K562 (cell line): Measurements from ENCODE around the gene EML1.

Experiments used
- ATF3 ChIP-seq, 2 experiments: fragments of 450-650 bp in 1 of 2; sonication (generic) in 1 of 2; formaldehyde crosslinking in 1 of 2; IDR thresholded peaks in 1 of 2; conservative IDR thresholded peaks in 1 of 2; 2 replicates each; pipeline versions ENCODE4 v1.6.1 to v1.8.1; 2016 to 2023; ENCODE audit warnings: mild to moderate bottlenecking in 2 of 2, moderate library complexity in 2 of 2, inconsistent platforms in 1 of 2, missing genetic modification reagents in 1 of 2
- HSF4 ChIP-seq: fragments of 250-450 bp; sonication (Bioruptor Pico); IDR thresholded peaks from 2 replicates; pipeline ENCODE4 v2.1.2; 2022; ENCODE audit warnings: mild to moderate bottlenecking, moderate library complexity, borderline replicate concordance
- POLR2AphosphoS5 ChIP-seq: IDR thresholded peaks from 2 replicates; pipeline ENCODE4 v1.6.1; 2011; ENCODE audit warnings: mild to moderate bottlenecking, low read depth, low read length, moderate library complexity; ENCODE audit not compliant: control insufficient read depth, insufficient read depth
- RB1 ChIP-seq: fragments of 450-650 bp; IDR thresholded peaks from 2 replicates; pipeline ENCODE4 v1.6.1; 2017; ENCODE audit warnings: low read depth, mild to moderate bottlenecking
- SMARCA5 ChIP-seq: fragments of 450-650 bp; IDR thresholded peaks from 2 replicates; pipeline ENCODE4 v1.6.1; 2016
- SMARCE1 ChIP-seq: fragments of 450-650 bp; IDR thresholded peaks from 2 replicates; pipeline ENCODE4 v1.7.1; 2016; ENCODE audit warnings: mild to moderate bottlenecking
- SMC3 ChIP-seq: conservative IDR thresholded peaks from 2 replicates; pipeline ENCODE4 v1.6.1; 2011; ENCODE audit warnings: low read depth, low read length, improper control_type of control experiment; ENCODE audit not compliant: insufficient read depth
- THRAP3 ChIP-seq: fragments of 450-650 bp; IDR thresholded peaks from 2 replicates; pipeline ENCODE4 v1.6.1; 2016; ENCODE audit warnings: mild to moderate bottlenecking, inconsistent platforms, borderline replicate concordance
- ZBTB7A ChIP-seq: IDR thresholded peaks from 2 replicates; pipeline ENCODE4 v1.6.1; 2011; ENCODE audit warnings: low read depth, mild to moderate bottlenecking, low read length, moderate library complexity, borderline replicate concordance; ENCODE audit not compliant: control insufficient read depth
- ZFP36 ChIP-seq: fragments of 150-350 bp; IDR thresholded peaks from 2 replicates; pipeline ENCODE4 v1.6.1; 2018; ENCODE audit warnings: low read length, low read depth; ENCODE audit not compliant: partially characterized antibody
- ZNF124 ChIP-seq: sonication (generic); formaldehyde crosslinking; IDR thresholded peaks from 2 replicates; pipeline ENCODE4 v1.8.1; 2022; ENCODE audit warnings: missing genetic modification reagents
- TF ChIP-seq, protein P1 (sequence below): fragments of 250-450 bp; sonication (Bioruptor Pico); IDR thresholded peaks from 2 replicates; pipeline ENCODE4 v1.9.0; 2021; ENCODE audit warnings: mild to moderate bottlenecking

- TF ChIP-seq SMC3 (no peak), ZFP36 (no peak), SMARCA5 (no peak), HSF4 (CRISPR knock-in tag) (no peak), RB1 (no peak), ZBTB7A (no peak), ZNF124 (no peak), POLR2AphosphoS5 (no peak), THRAP3 (no peak), ATF3 (IDR thresholded peaks at IDR 0.05) (no peak), ATF3 (CRISPR knock-in tag; conservative IDR thresholded peaks at IDR 0.05) (no peak), SMARCE1 (no peak)
- TF ChIP-seq, protein P1, sequence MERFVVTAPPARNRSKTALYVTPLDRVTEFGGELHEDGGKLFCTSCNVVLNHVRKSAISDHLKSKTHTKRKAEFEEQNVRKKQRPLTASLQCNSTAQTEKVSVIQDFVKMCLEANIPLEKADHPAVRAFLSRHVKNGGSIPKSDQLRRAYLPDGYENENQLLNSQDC (CRISPR knock-in tag), result no peak
Observed at GRCh38 chr14:99831903-99832685, 38.9 kb downstream of the EML1 start.
